A549 treated with CpdA at 1 μM for 4 hours (cell line): Measurements from ENCODE around the gene GATA3. TPM values are rescaled to one million over a fixed set of nuclear protein-coding genes. Genes with fewer than 3 reads are reported as not detected.

ENCODE experiments used
- total RNA-seq: library from RNA; stranded (reverse); fragments of 200-300 nt; extraction: Qiagen RNA extraction; gene quantifications from 5 replicates; pipeline ENCODE4 v1.2.3, GENCODE V29; 2022; ENCODE audit warnings: low read depth

The GATA3 gene
- total RNA-seq = 6.0 to 7.2 TPM (median 6.5 TPM) in 5 replicates

GRCh38 chr10:8054494-8055407 lies at the start of gene GATA3:
Gene GATA3, plus strand, starts transcription at chr10:8054688. Its CDS starts 968 bp downstream, at chr10:8055656.

Other genes with a start within 250 kb of the GATA3 start
- 7.8 to 9.7 TPM (median 8.6 TPM) in 5 replicates for gene TAF3, start 236.2 kb upstream of the GATA3 start, total RNA-seq